Stimulated activated naive CD8-positive, alpha-beta T cell treated with anti-CD3 and anti-CD28 coated beads, Interleukin-15, amount 100 ng/mL, for 72 hours (primary cell): ENCODE results near the gene PDE9A.
"Not testable (repeated sequence)": the region's sequence is repeated elsewhere in the genome, so short reads cannot be mapped to it uniquely, and the experiment has no call there.

ENCODE experiments used
- ATAC-seq: fragments of 150-1000 bp; cut with Tn5 transposase; 2 replicates; pipeline ENCODE4 v1.10.0; 2021; ENCODE audit warnings: mild to moderate bottlenecking, moderate library complexity
- DNase-seq, 2 donors: peaks; one replicate each; pipeline ENCODE4 v3.0.0; 2021 to 2022
- H3K27ac Mint-ChIP-seq, 2 donors: one replicate each; pipeline ENCODE4 v1.8.0; 2022; ENCODE audit warnings: mild to moderate bottlenecking in 2 of 2, mixed read lengths in 2 of 2, moderate library complexity in 2 of 2
- H3K27me3 Mint-ChIP-seq: one replicate; pipeline ENCODE4 v1.8.0; 2022; ENCODE audit warnings: mixed read lengths
- H3K4me1 Mint-ChIP-seq: one replicate; pipeline ENCODE4 v1.8.0; 2022; ENCODE audit warnings: mild to moderate bottlenecking, mixed read lengths
- H3K4me3 Mint-ChIP-seq, 2 donors: one replicate each; pipeline ENCODE4 v1.8.0; 2022; ENCODE audit warnings: mild to moderate bottlenecking in 2 of 2, mixed read lengths in 2 of 2, moderate library complexity in 1 of 2
- H3K9me3 Mint-ChIP-seq, 2 donors: one replicate each; pipeline ENCODE4 v1.8.0; 2022; ENCODE audit warnings: mixed read lengths in 2 of 2

Gene PDE9A

DNA sequence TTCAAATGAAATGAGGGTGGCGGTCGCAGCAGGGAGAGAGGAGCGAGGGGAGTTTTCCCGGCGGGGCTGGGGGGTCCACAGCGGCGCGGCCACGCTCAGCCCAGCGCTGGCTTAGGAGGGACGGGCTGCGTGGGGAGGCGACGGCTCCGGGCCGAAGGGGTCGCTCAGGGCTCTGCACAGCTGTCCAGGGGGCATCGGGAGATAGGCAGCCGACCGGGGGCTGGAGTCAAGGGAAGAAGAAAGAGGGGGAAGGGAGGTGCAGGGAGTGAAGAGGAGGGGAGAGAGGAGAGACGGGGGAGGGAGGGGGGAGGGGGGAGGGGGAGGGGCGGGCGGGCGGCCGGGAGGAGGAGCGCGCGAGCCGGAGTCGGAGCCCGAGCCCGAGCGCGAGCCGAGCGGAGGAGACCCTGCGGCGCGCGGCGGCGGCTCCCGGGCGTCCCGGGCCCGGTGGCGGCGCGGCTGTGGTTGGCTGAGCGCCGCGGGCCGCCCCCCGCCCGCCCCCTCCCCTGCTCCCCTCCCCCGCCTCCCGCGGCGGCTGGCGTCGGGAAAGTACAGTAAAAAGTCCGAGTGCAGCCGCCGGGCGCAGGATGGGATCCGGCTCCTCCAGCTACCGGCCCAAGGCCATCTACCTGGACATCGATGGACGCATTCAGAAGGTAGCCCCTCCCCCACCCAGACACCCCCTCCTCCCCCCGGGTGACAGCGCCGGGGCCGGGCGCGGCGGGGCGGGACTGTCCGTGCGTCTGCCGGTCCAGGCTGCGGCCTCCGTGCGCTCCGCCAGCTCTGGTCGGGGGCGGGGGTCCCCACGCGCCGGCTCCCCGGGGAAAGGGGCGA is at the start of gene PDE9A:
Gene PDE9A (plus strand): TSS at position 391 of the 831 bp plus-strand sequence. CDS start 194 bp downstream, at position 585.
- peak; percentile 65 for ATAC-seq
- H3K27me3 Mint-ChIP-seq, result no peaks in the 10 kb centered on the region
- peaks cover 34% of the 10 kb centered on the region for H3K4me1 Mint-ChIP-seq
- DNase-seq, result peak; percentile 26 to 34
- H3K9me3 Mint-ChIP-seq, result no peaks in the 10 kb centered on the region
- peak within 1 kb of the TSS in 1 of 2 donors; percentile 93 for H3K27ac Mint-ChIP-seq
- H3K4me3 Mint-ChIP-seq, result peak within 1 kb of the TSS; percentile 75 to 91

DNA sequence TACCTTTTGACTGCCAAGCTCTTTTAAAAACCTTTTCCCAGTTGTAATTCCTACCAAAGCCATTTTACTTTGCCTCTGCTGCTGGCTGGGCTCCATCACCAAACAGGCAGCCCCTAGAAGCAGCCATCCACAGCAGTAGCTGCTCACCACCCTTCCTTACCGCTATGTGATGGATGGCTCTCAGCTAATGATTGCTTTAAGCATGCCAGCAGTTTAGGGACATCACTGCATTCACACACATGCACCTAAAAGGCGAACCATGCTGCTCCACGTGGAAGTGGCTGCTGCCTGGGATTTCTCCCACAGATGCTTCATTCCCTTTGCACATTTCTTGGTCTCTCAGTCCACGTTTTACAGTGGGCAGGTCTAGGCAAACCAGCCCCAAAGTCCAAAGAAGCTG is 46.3 kb upstream of the PDE9A start:
- no peaks in the 10 kb centered on the region for H3K27me3 Mint-ChIP-seq
- H3K27ac Mint-ChIP-seq, result no peak overlapping the region
- H3K9me3 Mint-ChIP-seq, result peaks cover 29 to 35% of the 10 kb centered on the region in 2 donors
- no peak overlapping the region for H3K4me3 Mint-ChIP-seq
- ATAC-seq, result no peak
- H3K4me1 Mint-ChIP-seq, result peaks cover 18% of the 10 kb centered on the region
- no peak for DNase-seq

DNA sequence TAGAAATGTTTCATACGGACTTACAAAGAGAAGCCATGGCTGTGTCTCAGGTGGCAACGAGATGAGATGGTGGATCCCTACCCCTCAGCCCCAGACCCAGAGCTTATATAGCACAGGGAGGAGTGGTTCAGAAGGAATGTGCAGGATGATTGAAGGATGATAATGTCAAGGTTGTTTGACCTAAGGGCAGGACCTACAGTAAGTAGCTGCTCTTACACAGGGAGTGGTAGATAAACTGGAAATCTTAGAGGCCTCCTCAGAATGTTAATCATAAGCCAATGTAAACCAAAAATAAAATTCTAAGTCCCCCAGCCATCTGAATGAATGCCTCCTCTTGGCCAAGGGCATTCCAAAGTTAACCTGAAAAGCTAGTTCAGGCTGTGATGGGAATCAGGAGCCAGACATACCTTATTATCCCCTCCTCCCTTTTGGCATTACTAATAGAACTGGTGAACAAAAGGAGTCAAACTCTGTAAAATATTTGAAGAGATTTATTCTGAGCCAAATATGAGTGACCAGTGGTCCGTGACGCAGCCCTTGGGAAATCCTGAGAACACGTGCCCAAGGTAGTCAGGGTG is 45.8 kb upstream of the PDE9A start:
- Mint-ChIP-seq H3K9me3 (peaks cover 29 to 35% of the 10 kb centered on the region in 2 donors), H3K4me1 (peaks cover 18% of the 10 kb centered on the region), H3K27me3 (no peaks in the 10 kb centered on the region), H3K4me3 (no peak overlapping the region), H3K27ac (no peak overlapping the region)
- no peak for ATAC-seq
- no peak for DNase-seq

DNA sequence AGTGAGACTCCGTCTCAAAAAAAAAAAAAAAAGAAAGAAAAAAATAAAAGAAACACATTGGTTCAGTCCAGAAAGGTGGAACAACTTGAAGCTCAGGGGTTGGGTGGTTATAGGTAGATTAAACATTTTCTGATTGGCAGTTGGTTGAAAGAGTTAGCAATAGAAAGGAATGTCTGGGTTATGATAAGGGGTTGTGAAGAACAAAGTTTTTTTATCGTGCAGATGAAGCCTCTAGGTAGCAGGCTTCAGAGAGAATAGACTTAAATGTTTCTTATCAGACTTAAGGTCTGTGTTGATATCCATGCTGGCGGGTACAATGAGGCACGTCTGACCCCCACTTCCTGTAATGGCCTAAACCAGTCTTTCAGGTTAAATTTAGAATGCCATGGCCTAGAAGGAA is 45.0 kb upstream of the PDE9A start:
- H3K4me3 Mint-ChIP-seq, result no peak overlapping the region
- no peaks in the 10 kb centered on the region for H3K27me3 Mint-ChIP-seq
- H3K4me1 Mint-ChIP-seq, result peaks cover 20% of the 10 kb centered on the region
- H3K27ac Mint-ChIP-seq, result no peak overlapping the region
- ATAC-seq (no peak), DNase-seq (no peak)
- H3K9me3 Mint-ChIP-seq, result peaks cover 29 to 35% of the 10 kb centered on the region in 2 donors

DNA sequence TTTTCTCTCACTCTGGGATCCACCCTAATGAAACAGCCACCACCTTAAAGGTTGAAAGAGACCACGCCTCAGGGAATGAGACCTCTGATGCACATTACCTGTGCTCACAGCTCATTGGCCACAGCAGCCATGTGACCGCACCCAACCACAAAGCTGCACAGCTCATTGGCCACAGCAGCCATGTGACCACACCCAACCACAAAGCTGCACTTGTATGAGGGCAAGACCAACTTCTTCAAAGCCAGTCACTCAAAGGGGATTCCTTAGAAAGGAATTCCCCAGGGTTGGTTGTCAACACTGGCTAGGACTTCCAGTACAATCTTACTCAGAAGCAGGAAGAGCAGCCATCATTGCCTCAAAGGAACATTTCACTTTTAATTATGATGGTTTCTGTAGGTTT is 43.6 kb upstream of the PDE9A start:
- Mint-ChIP-seq H3K9me3 (peaks cover 19 to 27% of the 10 kb centered on the region in 2 donors), H3K27ac (no peak overlapping the region), H3K27me3 (no peaks in the 10 kb centered on the region), H3K4me1 (peaks cover 25% of the 10 kb centered on the region), H3K4me3 (peak overlapping the region; percentile 2 to 40)
- DNase-seq, result peak; percentile 60 to 92
- ATAC-seq, result peak; percentile 92

DNA sequence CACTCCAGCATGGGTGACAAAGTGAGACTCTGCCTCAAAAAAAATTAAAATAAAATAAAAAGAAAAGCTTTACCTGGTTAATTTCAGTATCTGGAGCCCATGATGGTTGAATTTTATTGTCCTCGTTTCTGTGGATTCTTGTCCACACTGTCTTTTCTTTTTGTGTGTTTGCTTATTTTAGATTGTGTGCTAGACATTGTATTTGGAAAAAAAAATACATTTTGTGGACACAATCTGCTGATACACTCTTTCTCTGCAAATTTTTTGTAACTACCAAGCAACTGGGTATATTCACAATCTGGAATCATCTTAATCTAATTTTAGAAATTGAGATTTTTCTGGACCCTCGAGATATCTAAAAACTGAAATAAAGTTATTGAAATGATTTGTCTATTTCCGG is 41.6 kb upstream of the PDE9A start:
- Mint-ChIP-seq H3K27ac (no peak overlapping the region), H3K9me3 (peaks cover 11 to 14% of the 10 kb centered on the region in 2 donors), H3K4me1 (peaks cover 25% of the 10 kb centered on the region), H3K4me3 (no peak overlapping the region), H3K27me3 (no peaks in the 10 kb centered on the region)
- DNase-seq, result no peak
- ATAC-seq, result no peak

DNA sequence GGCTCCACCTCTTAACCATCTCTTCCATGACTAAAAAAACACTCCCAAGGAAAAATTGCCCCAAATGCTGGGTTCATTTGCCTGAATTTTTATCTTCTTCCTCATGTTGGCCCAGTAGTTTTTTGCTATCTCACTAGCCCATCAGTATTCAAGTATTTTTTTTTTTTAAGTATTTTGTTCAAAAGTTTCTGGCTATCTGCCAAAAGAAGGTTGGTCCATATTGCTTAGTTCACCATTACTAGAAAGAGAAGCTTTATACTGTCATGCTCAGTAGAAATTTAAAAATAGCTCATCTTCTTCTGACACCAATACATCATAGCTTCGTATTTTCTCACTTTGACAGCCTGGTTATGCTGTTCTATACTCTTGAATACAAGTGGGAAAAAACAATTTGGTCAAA is 41.0 kb upstream of the PDE9A start:
- Mint-ChIP-seq H3K4me1 (peaks cover 25% of the 10 kb centered on the region), H3K9me3 (peaks cover 11 to 14% of the 10 kb centered on the region in 2 donors), H3K4me3 (no peak overlapping the region), H3K27me3 (no peaks in the 10 kb centered on the region), H3K27ac (no peak overlapping the region)
- DNase-seq, result no peak
- ATAC-seq, result no peak

DNA sequence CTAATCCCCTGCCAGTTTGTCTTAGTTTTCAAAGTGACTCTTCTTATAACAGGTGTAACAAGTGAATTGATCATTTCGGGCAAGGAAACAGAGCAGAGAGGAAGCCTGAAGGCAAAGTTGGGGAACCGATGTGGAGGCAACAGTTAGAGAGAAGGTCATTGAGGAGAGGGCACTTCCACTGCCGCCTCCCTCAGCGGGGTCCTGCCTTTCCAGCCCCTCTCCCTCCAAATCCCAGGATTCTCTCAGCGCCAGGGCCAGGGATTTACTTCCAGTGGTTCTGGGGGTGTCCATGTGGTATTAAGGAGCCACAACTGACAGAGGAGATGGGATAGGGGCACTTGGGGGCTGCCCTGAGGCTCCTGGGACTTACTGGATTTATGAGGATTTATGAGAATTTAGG is 39.7 kb upstream of the PDE9A start:
- DNase-seq, result no peak
- Mint-ChIP-seq H3K27ac (no peak overlapping the region), H3K4me3 (no peak overlapping the region), H3K27me3 (no peaks in the 10 kb centered on the region), H3K4me1 (peaks cover 25% of the 10 kb centered on the region), H3K9me3 (peaks cover 10% of the 10 kb centered on the region in 2 donors)
- ATAC-seq, result no peak

DNA sequence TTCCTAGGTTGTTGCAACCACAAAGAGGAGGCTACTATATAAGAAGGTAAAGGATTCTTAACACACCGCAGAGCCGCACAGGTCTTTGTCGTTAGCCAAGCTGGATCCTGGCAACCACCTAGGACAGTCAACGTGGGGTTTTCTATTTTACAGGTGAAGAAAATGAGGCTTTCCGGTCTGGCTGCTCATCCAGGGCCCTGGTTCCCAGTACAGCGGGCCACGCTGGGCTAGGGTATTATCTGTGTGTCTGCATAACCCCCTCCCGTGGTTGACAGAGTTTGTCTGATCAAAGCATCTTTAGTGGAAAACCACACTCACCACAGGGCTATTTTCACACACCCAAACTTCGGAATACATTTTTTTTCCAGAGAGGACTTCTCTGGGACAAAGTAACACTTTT is 39.0 kb upstream of the PDE9A start:
- no peaks in the 10 kb centered on the region for H3K27me3 Mint-ChIP-seq

DNA sequence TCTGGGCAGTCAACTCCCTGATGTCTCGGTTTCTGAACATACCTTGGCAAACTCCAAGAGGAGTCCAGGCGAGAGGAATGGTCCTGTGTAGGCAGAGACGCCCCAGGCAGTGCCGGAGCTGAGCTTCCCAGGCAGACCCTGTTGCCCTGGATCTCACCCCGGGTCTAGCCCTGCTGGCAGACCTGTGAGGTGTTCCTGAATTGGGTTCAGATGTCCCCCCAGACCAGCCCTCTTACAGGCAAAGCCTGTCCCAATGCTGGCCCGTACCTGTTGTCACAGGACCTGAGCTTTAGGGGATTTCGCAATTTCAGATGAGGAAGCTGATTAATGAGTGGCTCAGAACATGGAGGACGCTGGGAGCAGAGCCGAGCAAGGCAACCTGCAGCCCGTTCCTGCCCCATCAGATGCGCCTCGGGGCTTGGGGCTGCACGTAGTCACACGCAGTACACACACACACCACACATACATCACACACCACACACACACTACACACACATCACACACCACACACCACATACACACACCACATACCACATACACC is 38.5 kb upstream of the PDE9A start:
- Mint-ChIP-seq H3K4me3 (no peak overlapping the region), H3K9me3 (peaks cover 0 to 5% of the 10 kb centered on the region in 2 donors), H3K27me3 (no peaks in the 10 kb centered on the region), H3K4me1 (peaks cover 15% of the 10 kb centered on the region), H3K27ac (no peak overlapping the region)
- DNase-seq (peak; percentile 71 to 84), ATAC-seq (peak; percentile 88)

More for the DNA sequence above, 39.0 kb upstream of the PDE9A start:
- peaks cover 4 to 6% of the 10 kb centered on the region in 2 donors for H3K9me3 Mint-ChIP-seq
- H3K4me3 Mint-ChIP-seq, result no peak overlapping the region
- peaks cover 19% of the 10 kb centered on the region for H3K4me1 Mint-ChIP-seq
- peak overlapping the region in 1 of 2 donors; percentile 8 for H3K27ac Mint-ChIP-seq
- DNase-seq (peak; percentile 51 to 80), ATAC-seq (peak; percentile 77)

DNA sequence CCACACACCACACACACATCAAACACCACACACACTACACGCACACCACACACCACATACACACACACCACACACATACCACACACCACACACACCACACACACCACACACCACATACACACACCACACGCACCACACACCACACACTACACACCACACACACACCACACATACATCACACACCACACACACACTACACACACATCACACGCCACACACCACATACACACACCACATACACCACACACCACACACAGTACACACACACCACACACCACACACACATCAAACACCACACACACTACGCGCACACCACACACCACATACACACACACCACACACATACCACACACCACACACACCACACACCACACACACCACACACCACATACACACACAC is 38.0 kb upstream of the PDE9A start:
- H3K27ac Mint-ChIP-seq, H3K4me3 Mint-ChIP-seq, H3K27me3 Mint-ChIP-seq, H3K9me3 Mint-ChIP-seq, ATAC-seq, H3K4me1 Mint-ChIP-seq: not testable (repeated sequence)
- DNase-seq, result peak in 1 of 2 donors; percentile 36

DNA sequence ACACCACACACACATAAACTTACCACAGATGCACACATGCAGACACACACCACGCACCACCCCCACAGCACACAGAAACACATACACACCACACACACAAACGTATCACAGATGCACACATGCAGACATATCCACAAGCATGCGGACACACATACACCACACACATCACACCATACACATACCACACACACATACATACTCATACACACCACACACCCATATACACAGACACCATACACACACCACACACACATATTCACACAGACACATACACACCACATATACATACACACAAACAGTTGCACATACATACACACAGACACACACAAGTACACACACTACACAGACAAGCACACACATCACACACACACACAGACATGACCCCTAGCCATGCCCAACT is 37.5 kb upstream of the PDE9A start:
- H3K4me3 Mint-ChIP-seq, result no peak overlapping the region
- ATAC-seq (no peak), DNase-seq (no peak)
- no peaks in the 10 kb centered on the region for H3K9me3 Mint-ChIP-seq
- no peak overlapping the region for H3K27ac Mint-ChIP-seq
- H3K4me1 Mint-ChIP-seq, result peaks cover 7% of the 10 kb centered on the region
- H3K27me3 Mint-ChIP-seq, result peaks cover 2% of the 10 kb centered on the region

DNA sequence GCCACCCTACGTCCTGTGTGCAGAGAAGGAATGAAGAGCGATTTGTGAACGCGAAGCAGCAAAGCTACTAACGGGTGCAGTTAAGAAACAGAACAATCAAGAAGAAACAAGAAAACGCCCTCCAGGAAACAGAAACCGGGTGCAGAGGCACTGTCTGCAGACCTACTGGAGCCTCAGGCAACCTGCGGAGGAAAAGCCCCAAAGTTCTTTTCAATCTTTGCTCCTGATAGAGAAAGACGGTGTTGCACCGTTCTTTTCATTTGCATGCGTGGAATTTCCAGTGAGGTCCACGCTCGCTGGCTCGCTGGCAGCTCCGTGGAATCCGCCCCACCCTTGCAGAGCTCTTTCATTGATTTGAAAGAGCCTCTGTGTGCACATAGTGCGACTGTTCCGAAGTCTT is 37.0 kb upstream of the PDE9A start:
- peaks cover 7% of the 10 kb centered on the region for H3K4me1 Mint-ChIP-seq
- DNase-seq, result peak in 1 of 2 donors; percentile 18
- ATAC-seq, result no peak
- H3K9me3 Mint-ChIP-seq, result no peaks in the 10 kb centered on the region
- no peak overlapping the region for H3K27ac Mint-ChIP-seq
- no peak overlapping the region for H3K4me3 Mint-ChIP-seq
- H3K27me3 Mint-ChIP-seq, result peaks cover 6% of the 10 kb centered on the region

DNA sequence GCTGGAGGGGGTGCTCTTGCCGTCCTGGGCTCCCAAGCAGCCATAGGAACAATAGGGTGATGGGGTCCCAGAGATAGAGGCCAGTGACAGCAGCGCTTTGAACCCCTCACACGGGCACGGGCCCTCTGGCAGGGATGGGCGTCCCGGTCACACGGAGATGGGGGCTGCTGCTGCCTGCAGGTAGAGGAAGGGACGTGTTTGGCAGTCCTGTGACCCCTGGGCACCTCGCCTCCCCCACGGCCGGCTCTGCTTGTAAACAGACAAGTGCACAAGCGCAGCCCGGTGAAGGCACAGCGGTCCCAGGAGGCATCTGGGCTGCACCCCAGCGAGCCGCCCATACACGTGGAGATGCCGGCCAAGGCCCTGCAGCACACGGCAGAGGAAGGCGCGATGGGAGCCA is 36.5 kb upstream of the PDE9A start:
- peaks cover 7% of the 10 kb centered on the region for H3K4me1 Mint-ChIP-seq
- H3K4me3 Mint-ChIP-seq, result no peak overlapping the region
- H3K27me3 Mint-ChIP-seq, result peaks cover 6% of the 10 kb centered on the region
- ATAC-seq (no peak), DNase-seq (no peak)
- H3K27ac Mint-ChIP-seq, result no peak overlapping the region
- H3K9me3 Mint-ChIP-seq, result no peaks in the 10 kb centered on the region

DNA sequence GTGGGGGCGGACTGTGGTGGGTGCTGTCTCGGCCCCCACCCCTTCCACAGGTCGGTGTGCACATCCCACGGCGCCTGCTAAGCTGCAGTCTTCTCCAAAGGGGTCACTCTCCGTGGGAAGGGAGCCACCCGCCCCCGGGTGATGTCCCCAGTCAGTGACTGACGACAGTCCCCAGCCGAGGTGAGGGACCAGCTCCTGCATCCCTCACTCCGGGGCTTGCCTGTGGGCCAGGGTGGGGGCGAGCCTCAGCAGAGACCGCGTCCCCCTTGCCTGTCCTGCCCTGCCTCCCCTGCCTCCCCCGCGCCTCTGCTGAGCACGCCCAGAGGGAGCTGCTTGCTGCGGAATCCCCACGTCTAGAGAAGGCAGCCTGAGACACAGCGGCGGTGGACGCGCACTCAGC is 35.9 kb upstream of the PDE9A start:
- H3K27me3 Mint-ChIP-seq, result peaks cover 6% of the 10 kb centered on the region
- H3K4me3 Mint-ChIP-seq, result no peak overlapping the region
- no peak overlapping the region for H3K27ac Mint-ChIP-seq
- ATAC-seq (no peak), DNase-seq (no peak)
- H3K9me3 Mint-ChIP-seq, result no peaks in the 10 kb centered on the region
- H3K4me1 Mint-ChIP-seq, result peaks cover 7% of the 10 kb centered on the region

DNA sequence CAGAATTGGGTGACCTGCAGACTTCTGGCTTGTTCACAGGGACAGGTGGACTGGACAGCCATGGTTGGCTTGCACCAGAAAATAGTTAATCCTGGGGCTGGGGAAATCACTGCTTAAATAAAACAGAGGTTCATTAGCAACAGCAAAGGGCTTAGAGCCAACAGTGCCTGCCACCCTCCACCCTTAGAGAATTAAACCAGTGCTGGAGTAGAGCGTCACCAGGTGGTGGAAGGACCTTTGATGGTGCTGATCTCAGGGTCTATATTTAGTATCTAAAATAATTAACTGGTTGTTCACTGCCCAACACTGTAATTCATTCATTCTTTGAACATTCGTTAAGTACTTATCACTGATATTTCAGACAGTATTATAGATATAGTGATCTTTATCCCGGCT is 34.7 kb upstream of the PDE9A start:
- no peaks in the 10 kb centered on the region for H3K9me3 Mint-ChIP-seq
- H3K4me3 Mint-ChIP-seq, result no peak overlapping the region
- H3K27ac Mint-ChIP-seq, result no peak overlapping the region
- H3K27me3 Mint-ChIP-seq, result peaks cover 10% of the 10 kb centered on the region
- DNase-seq (no peak), ATAC-seq (no peak)
- peaks cover 2% of the 10 kb centered on the region for H3K4me1 Mint-ChIP-seq
